H1 (cell line): ENCODE results near the gene PDLIM3.

Experiments
- CHD1 ChIP-seq: IDR thresholded peaks from 2 replicates; pipeline ENCODE4 v1.6.1; 2012; ENCODE audit warnings: low read depth, low read length, improper control_type of control experiment
- EP300 ChIP-seq, 2 experiments: IDR thresholded peaks; 1 replicate in 1 of 2; 2 replicates in 1 of 2; pipeline ENCODE4 v1.6.1; 2011 to 2012; ENCODE audit warnings: low read depth in 2 of 2, low read length in 2 of 2, mild to moderate bottlenecking in 2 of 2, borderline replicate concordance in 1 of 2, inconsistent platforms in 1 of 2, moderate library complexity in 1 of 2
- ZNF274 ChIP-seq: IDR thresholded peaks from 2 replicates; pipeline ENCODE4 v1.7.0; 2012; ENCODE audit warnings: low read length, borderline replicate concordance; ENCODE audit errors: extremely low read depth

GRCh38 chr4:185510806-185511205 lies 24.5 kb downstream of the PDLIM3 start:
- no peak for TF ChIP-seq ZNF274
- TF ChIP-seq CHD1: no peak
- no peak for TF ChIP-seq EP300 (IDR thresholded peaks at IDR 0.05; ENCODE audit: borderline replicate concordance in 1 of 2, low read depth in 2 of 2, low read length in 2 of 2)
